G401 (cell line): ENCODE data around the gene ZBTB8B. TPM values are rescaled to one million over a fixed set of nuclear protein-coding genes. Genes with fewer than 3 reads are reported as not detected.
"Not testable (repeated sequence)": the region's sequence is repeated elsewhere in the genome, so short reads cannot be mapped to it uniquely, and the experiment has no call there.

Experiments used
- DNase-seq: peaks from one replicate; pipeline ENCODE4 v3.0.0-alpha.2; 2015; ENCODE audit warnings: low spot score
- in situ Hi-C: cut with HindIII; loops from 2 replicates; pipeline ENCODE4 v1.10.0; 2016; ENCODE audit warnings: low sequenced_read_pairs, mixed read lengths
- total RNA-seq: library from RNA; depleted of rRNA; stranded (reverse); fragments of >200 nt; shearing (Covaris generic); gene quantifications from 2 replicates; pipeline ENCODE4 v1.2.3, GENCODE V29; 2014; rRNA removed

Gene ZBTB8B
- 0.25 and 0.58 TPM in 2 replicates for total RNA-seq

DNA sequence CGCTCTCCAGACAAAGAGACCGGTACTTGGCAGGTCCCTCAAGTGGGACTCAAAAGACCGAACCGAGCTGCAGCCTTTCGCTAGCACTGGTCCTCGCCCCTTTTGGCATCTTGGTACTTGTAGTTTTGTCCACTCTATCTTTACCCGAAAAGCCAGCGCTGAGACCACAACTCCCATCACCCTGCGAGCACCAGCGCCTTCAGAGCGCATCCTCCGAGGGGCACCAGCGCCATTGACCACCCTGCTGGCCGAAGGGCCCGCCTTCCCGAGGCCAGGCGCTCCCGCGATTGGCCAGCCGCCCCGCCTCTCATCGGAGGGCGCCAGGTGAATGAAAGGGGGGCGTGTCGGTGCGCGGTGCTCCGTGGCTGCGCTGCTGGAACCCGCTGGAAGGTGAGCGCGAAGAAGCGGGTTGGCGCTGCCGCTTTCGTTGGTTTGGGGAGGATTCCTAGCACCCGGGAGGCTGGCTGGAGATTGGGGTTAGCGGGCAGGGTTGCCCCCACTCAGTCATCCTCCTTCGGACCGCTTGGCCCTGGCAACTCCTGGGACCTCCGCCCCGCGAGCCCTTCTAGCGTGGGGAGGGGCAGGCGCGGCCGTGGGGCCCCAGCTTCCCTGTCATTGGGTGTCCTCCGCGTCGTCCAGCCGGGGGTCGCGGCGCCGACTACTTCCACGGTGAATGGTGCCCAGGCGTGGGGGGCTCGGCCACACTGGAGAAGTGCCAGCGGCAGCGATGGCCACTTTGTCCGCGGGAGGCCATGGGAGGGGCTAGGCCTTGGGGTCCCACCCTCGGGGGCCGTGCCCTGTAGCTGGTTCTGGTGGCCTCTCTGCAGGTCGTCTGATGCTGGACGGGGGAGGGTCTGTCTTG, at the start of gene ZBTB8B:
ZBTB8B (plus strand) TSS at position 357 of the 862 bp plus-strand sequence. CDS start 5,553 bp downstream, outside the sequence.
- DNase-seq = peak; percentile 99

DNA sequence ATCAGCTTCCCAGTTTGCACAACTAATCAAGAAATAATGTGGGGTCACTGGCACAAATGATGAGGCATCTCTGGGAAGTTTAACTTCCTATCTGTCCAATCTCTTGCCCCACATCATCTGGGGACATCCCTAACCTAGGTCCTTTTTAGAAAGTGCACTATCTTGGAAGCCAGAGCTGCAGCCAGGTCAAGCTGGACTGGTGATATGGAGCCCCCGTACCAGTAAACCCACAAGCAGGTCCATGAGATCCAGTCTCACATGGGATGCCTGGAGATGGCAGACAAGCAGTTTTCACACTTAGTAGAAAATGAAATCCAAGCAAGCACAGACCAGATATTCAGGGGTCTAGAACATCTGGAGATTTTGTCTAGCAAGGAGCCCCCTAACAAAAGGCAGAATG, 43.1 kb upstream of the ZBTB8B start:
- no peak for DNase-seq
- in situ Hi-C loops = no loop called here

More for the DNA sequence above, at the start of gene ZBTB8B:
- in situ Hi-C loops = no loop called here

DNA sequence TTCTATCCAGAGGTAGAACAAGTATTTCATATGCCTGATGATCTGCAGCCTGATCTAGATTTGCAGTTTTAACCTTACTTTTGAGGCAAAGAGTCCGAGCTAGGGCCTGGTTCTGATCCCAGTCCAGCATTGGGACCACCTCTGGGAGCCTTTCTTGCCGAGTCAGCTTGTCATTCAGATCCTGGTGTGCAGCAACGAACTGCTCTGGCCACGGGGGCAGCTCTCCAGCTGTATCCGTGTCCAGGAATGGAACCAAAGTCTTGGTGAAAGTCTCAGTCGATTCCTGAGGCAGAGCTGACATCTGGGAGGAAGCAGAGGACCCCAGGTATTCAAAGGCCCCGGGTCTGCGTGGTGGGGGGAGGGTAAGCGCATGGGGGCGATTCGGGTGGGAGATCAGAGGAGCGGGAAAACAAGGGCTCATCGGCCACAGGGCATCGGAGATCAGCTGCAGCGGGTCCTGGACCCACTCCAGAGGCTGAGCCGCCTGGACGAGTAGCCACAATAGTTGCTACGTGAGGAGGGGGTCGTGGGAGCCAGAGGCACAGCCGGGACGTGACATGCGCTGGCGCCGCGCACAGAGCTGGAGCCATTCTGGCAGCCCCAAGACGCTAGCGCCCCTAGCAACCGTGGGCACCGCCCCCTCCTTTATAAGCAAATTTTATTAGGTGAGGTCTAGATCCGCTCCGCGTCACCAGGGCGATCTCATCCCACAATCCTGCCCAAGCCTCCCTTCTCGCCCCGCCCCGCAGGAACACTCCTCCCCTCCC, 38.2 kb upstream of the ZBTB8B start:
- in situ Hi-C loops = no loop called here
- DNase-seq = peak; percentile 53

DNA sequence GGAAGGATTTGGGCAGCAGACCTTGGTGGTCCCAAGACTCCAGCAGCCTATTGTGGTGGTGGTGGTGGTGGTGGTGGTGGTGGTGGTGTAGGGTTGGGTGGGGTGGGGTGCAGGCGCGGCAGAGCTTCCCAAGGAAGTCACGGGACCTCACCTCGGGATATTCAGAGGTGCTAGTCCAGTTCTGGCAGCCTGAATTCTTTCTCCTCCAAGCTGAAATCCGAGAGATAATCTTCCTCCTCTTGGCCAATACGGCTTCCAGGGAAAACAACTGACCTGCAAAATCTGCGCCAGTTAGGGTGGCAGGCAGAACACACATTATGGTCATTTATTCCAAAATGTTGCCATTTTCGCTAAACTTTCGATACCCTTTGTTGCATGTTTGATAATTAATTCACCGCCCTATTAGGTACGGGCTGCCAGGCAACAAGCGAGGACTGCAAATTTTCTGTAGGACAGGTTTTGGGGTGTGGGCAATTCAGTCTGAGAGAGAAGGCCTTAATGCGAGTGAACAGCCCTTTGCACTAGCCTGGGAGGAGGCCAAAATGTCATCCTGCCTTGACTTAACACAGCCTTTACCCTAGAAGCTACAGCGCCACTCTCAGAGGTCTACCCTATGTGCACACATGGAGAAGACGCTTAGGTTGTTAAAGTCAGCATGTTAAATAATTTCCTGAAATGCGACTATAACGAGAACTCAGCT, 37.5 kb upstream of the ZBTB8B start:
- in situ Hi-C loops = no loop called here
- DNase-seq = peak; percentile 38

DNA sequence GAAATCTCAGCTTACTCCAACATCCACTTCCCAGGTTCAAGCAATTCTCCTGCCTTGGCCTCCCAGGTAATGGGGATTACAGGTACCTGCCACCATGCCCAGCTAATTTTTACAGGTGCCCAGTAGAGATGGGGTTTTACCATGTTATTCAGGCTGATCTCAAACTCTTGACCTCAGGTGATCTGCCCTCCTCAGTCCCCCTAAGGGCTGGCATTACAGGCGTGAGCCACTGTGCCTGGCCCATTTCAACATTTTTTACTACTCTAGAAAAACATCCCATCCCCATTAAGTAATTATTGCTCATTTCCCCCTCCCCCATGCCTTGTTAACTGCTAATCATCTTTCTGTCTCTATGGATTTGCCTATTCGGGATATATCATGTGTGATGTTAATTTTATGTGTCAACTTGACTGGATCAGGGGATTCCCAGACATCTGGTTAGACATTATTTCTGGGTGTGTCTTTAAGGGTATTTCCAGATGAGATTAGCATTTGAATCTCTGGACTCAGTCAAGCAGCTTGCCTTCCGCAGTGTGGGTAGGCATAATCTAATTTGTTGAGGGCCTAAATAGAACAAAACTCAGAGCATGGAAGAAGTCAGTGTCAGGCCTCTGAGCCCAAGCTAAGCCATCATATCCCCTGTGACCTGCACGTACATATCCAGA, 33.0 kb upstream of the ZBTB8B start:
- no peak for DNase-seq
- in situ Hi-C loops = no loop called here

DNA sequence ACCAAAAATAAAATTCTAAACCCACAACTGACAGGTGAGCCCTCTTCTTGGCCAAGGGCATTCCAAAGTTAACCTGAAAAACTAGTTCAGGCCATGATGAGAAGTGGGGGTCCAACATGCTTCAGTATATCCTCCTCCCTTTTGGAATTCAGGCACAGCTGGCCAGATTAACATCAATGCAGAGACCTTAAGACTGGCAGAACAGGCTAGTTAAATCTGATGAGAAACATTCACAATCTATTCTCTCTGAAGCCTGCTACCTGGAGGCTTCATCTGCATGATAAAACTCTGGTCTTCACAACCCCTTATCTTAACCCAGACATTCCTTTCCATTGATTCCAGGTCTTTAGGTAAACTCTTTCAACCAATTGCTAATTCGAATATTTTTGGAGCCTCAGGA, 26.7 kb upstream of the ZBTB8B start:
- no peak for DNase-seq
- in situ Hi-C loops = no loop called here

DNA sequence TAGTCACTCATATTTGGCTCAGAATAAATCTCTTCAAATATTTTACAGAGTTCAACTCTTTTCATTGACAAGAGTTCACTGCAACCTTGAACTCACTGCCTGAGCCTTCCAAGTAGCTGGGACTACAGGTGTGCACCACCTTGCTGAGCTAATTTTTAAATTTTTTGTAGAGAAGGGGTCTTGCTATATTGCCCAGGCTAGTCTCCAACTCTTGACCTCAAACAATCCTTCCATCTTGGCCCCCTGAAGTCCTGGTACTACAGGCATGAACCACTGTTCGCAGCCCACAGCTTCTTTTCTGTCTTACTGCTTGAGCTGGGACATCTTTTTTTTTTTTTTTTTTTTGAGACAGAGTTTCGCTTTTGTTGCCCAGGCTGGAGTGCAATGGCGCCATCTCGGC, 26.1 kb upstream of the ZBTB8B start:
- in situ Hi-C loops, DNase-seq: not testable (repeated sequence)

DNA sequence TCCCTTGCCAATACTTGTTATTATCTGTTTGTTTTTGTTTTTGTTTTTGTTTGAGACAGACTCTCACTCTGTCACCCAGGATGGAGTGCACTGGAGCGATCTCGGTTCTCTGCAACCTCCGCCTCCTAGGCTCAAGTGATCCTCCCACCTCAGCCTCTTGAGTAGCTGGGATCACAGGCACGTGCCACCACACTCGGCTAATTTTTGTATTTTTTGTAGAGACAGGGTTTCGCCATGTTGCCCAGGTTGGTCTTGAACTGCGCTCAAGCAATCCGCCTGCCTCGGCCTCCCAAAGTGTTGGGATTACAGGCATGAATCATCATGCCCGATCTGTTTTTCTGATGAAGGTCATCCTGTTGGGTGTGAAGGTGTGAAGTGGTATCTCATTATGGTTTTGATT, 23.4 kb upstream of the ZBTB8B start:
- DNase-seq, in situ Hi-C loops: not testable (repeated sequence)

DNA sequence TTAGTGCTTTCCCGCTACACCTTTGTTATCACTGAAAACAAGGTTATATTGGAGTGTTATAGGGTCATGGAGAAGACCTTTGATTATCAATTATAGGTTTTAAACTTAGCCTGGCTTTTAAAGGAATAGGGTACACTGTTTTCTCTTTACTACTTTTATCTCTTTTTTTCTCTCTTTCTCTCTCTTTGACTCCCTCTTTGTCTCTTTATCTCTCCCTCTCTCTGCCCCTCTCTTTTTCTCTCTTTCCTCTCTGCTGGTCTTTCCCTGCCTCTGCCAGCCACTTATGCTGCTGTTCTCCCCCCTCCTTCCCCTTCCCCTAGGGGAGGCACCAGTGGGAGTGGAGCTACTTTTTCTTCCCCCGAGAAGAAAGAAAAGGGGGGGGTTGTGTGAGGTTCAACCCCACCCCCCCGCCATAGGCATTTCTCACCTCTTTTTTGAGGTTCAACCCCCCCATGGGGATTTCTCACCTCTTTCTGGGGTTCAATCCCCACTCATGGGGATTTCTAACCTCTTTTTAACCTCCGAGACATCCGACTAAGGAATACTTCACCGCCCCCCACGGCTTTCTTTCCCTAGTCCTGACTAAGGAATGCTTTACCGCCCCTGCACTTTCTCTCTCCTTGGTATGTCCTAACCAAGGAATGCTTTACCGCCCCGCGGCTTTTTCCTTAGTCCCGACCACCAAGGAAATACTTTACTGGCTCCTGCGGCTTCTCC, 17.2 kb upstream of the ZBTB8B start:
- DNase-seq = peak; percentile 29
- in situ Hi-C loops = no loop called here

DNA sequence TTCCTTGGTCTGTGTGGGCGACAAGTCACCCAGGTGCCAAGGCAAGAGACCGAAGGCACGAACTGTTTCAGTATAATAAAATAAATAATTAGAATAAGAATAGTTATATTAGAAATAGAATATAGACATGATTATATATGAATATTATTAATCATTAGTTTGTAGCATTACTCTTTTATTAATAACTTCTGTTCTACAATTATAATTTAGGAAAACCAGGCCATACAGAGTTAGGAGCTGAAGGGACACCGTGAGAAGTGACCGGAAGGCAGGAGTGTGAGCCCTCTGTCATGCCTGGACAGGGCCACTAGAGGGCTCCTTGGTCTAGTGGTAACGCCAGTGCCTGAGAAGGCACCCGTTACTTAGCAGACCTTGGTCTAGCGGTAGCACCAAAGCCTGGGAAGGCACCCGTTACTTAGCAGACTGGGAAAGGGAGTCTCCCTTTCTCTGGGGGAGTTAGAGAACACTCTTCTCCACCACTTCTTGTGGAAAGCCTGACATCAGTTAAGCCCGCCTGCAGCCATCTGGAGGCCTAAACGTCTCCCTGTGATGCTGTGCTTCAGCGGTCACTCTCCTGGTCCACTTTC, 16.6 kb upstream of the ZBTB8B start:
- in situ Hi-C loops = not testable (repeated sequence)
- DNase-seq = peak; percentile 88

DNA sequence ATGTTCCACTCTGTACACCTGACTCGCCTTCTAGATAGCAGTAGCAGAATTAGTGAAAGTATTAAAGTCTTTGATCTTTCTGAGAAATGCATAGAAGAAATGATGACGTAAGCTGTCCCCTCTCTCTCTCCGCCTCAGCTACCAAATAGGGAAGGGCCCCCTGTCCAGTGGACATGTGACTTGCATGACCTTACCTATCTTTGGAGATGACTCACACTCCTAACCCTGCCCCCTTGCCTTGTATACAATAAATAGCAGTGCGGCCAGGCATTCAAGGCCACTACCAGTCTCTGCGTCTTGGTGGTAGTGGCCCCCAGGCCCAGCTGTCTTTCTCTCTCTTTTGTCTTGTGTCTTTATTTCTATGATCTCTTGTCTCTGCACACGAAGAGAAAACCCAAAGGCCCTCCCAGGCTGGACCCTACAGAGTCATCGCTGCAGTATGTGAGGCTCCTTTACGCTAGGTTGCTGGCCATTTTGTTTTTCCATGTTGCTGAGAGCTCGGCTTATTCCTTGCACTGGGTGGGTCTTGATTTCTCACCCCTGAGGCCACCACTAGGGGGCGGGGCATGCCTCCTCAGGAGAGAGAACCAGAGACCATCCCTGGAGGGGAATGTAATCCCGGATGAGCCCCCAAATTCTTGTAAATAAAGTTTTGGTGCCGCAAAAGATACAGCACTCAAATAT, 16.0 kb upstream of the ZBTB8B start:
- DNase-seq = peak; percentile 46

DNA sequence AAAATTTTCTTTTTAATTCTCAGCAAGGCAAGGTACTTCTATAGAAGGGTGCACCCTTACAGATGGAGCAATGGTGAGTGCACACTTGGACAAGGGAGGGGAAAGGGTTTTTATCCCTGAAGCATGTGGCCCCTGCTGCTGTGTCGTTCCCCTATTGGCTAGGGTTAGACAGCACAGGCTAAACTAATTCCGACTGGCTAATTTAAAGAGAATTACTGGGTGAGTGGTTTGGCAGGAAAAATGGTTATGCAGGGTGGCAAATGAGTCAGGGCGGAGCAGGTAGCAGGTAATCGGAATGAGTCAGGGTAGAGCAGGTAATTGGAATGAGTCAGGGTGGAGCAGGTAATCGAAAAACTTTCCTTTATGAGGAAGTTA, 15.4 kb upstream of the ZBTB8B start:
- in situ Hi-C loops = not testable (repeated sequence)

More for the DNA sequence above, 16.0 kb upstream of the ZBTB8B start:
- in situ Hi-C loops = no loop called here

DNA sequence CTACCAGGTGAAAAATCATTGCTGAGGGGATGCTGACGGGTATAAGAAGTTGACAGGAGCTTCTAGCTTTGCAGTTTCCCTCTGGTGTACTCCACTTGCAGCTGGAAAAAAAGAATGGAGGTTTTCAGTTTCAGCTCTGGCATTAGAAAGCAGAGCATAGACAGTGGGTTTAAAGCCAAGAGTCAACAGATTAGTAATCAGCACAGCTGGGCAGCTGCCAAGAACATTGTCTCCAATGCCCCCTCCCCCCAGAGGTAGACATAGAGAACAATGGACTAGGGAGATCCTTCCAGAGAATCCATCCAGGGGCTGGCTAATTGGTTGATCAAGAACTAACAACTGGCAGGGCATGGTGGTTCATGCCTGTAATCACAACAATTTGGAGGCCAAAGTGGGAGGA, 10.1 kb upstream of the ZBTB8B start:
- in situ Hi-C loops = no loop called here
- DNase-seq = no peak

More for the DNA sequence above, 15.4 kb upstream of the ZBTB8B start:
- DNase-seq = not testable (repeated sequence)

DNA sequence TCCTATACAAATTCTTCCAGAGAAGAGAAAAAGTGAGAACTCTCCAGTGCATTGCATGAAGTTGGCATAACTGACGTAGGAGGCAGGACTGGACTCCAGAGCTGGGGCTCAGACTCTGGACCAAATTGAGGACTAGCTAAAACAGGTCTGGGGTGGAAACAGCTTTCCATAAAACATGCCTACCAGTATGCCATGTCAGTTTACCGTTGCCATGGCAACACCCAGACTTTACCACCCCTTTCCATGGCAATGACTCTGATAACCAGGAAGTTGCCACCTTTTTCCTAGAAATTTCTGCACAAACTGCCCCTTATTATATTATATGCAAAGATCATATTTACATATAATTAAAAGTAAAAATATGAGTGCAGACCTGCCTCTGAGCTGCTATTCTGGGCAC, 8.9 kb upstream of the ZBTB8B start:
- in situ Hi-C loops = no loop called here
- DNase-seq = no peak

DNA sequence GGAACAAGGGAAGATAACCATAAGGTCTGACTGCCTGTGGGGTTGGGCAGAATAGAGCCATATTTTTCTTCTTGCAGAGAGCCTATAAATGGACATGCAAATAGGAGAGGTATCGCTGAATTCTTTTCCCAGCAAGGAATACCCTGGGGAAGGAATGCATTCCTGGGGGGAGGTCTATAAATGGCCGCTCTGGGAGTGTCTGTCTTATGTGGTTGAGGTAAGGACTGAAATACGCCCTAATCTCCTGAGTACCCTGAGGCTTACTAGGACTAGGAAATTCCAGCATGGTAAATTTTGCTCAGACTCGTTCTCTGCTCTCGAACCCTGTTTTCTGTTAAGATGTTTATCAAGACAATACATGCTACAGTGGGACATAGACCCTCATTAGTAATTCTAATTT, 6.1 kb upstream of the ZBTB8B start:
- DNase-seq, in situ Hi-C loops: not testable (repeated sequence)

DNA sequence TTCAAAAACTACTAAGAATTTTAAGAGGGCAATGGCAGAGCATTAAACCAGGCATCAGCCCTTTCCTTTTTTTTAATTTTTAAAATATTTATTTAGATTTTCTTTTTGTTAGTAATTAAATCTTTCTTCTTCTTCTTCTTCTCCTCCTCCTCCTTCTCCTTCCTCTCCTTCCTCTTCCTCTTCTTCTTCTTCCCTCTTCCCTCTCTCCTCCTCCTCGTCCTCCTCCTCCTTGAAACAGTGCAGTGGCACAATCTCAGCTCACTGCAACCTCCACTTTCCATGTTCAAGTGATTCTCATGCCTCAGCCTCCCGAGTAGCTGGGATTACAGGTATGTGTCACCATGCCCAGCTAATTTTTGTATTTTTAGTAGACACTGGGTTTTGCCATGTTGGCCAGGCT, 1.9 kb upstream of the ZBTB8B start:
- in situ Hi-C loops, DNase-seq: not testable (repeated sequence)

DNA sequence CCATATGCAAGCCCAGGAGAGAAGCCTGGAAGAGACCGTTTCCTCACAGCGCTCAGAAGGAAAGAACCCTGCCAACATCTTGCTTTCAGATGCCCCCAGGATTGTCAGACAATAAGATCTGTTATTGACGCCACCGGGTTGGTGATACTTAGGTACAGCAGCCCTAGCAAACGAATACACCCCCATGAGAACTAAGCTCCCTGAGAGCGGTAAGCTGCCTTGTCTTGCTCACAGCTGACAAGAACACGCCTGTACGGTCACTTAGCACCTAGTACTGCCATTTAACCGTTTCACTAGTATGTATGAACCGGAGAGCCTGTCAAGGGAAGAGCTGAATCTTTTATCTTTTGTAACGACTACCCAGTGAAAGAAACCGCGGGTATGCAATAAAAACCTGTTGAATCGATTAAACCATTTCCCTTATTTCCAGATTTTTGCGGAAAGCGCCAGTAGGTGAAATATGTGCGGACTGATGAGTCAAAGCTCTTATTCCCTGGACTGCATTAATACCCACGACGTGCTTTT, 619 bp upstream of the ZBTB8B start:
- in situ Hi-C loops = no loop called here
- DNase-seq = peak; percentile 73
